NCI-H2107 treated with DMSO at 0.1 percent for 48 hours (cell line): ENCODE data around the gene CA4.

Experiments used
- DNase-seq: peaks from one replicate; lab custom pipeline; 2025; ENCODE audit not compliant: unreplicated experiment; lab: John Stamatoyannopoulos, UW

The CA4 gene

GRCh38 chr17:60129164-60129563 is 20.6 kb upstream of the CA4 start:
- DNase-seq, result no peak

DNA sequence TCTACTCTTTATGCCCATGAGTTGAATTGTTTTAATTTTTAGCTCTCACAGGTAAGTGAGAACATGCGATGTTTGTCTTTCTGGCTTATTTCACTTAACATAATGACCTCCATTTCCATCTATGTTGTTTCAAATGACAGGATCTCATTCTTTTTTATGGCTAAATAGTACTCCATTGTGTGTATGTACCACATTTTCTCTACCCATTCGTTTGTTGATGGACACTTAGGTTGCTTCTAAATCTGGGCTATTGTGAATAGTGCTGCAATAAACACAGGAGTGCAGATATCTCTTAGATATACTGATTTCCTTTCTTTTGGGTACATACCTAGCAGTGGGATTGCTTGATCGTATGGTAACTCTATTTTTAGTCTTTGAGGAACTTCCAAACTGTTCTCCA is 19.3 kb upstream of the CA4 start:
- DNase-seq, result no peak

DNA sequence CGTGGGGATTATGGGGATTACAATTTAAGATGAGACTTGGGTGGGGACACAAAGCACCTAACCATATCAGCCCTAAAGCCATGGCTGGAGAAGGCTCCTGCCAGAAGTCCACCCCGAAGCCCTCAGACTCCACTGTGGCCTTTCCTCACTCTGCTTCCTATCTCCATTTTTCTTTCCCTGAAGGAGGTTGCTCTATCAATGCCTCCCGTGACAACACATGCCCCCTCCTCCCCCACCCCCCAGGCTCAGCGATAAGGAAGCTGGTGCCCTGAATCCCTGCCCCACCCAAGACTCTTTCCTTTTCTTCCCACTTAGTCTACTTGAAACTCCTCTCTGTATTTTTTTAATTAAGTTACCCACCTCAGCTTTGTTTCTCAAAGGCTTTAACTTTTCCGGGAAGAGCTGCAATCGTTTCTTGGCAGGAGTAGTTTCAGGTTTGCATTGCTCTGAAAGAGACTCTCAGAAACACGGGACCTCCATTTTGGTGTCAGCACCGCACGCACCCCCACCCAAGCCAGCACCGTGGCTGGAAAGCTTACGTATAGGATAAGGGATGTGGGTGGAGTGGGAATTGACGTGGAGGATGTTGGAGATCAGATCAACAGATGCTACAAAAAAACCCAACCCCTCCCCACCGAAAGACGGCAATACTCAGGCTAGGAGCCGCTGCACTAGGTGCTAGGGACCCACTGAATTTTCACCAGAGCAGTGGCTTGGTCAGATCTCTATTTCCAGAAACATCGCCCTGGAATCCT is 15.2 kb upstream of the CA4 start:
- DNase-seq, result no peak

GRCh38 chr17:60135151-60135950 is 14.4 kb upstream of the CA4 start:
- DNase-seq, result no peak

DNA sequence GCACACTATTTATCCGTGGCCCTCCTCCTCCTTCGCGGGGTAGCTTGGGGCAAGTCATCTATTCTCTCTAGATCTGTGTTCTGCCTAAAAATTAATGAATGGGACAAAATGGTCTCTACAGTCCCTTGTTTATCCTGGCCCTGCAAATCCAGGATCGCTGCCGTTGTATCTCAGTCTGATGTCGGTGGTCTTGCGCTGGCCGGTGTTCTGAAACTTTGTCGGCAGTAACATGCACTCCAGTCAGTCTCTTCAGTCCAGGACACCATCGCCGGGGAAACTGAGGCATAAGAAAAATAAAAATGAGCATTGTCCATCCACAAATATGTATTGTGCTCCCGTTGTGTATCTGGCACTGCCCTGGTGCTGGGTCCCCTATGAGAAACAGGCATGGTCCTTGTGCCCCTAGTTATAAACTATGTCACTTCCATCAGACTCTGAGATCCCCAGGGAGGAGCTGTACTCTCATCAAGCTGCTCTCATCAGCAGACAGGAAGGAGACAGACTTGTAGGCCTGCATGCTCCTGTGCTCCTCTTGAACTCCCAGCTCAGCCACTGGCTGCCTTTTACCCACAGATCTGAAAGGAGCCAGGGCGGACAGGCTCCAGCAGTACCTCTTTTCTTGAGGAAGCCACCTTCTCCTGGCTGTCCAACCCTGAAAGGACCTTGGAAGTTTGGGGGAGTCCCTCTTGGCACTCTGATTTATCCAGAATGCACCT is 13.7 kb upstream of the CA4 start:
- no peak for DNase-seq

- no peak for DNase-seq
These were observed 12.0 kb upstream of the CA4 start for GRCh38 chr17:60137731-60138130.

- DNase-seq, result no peak
These were observed 10.9 kb upstream of the CA4 start for GRCh38 chr17:60138769-60139437.

DNA sequence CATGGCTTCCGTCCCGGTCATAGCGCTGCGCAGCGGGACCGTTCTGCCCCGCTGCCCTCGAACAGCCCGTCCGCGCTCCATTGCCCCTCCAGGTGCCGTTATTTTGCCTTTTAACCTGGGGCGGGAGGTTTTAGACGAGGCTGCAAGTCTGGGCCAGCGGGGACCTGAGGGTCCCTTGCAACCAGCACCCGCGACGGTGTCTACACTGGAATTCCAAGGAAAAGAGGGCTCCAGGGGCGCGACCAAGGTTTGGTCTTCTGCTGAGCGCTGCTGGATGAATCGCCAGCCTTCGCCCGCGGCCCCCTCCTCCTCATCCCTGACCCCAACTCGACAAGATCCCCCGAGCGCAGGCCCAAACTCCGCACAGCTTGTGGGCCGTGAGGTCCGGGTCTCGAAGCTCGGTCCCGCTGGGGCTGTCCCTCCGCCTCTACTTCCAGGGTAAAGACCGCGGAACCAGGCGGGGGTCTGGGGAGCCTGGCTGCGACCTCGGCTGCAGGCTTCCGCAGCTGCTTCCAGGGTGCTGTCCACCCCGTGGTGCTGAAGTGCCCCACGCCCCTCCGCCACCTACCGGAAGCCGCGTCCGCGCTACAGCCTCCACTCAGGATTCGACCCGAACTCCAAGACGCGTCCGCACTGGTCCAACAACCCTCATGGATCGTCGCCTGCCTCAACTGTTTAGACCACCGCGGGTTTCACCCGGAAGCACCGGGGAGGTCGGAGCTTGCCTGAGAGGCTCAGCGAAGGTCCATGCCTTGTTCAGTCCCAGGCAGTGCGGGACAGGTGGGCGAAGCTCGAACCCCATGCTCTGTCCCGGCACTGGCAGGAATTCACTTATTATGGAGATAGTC is 10.1 kb upstream of the CA4 start:
- DNase-seq, result no peak

DNA sequence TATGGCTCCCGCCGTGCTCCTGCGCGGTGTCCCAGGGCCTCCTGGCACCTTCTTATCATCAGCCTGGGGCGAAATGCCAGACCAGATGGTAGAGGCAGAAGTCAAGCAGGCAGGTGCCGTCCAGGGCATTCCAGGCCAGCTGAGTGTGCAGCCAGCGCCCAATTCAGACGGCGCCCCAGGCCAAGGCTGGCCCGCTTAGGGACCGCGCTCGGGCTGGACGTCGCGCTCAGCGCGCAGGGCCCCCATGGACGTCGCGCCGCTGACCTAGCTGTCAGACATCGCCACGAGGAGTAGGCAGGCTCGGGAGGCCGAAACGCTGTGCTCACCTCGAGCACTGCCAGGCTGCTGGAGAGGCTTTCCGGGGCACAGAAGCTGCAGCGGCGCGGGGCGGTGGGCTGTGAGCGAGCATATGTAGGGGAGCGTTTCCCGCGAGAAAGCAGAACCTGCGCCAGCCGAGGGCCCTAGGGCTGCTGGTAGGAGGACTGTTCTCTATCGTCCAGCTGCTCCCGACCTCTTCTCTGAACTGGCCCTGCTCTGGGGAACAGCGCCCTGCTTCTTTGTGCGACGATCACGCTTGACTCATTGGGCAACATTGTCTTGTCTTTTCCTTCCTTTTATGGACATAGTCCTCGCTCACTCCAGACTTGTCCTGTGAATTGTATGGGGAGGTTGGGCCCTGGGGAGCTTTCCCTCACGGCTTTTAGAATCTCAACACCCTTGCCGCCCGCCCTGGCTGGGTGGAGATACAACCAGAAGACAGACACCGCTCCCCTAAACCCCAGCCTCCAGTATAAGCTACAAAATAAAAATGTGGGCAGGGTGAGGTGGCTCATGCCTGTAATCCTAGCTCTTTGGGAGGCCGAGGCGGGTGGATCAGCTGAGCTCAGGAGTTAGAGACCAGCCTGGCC is 8.4 kb upstream of the CA4 start:
- DNase-seq, result no peak

DNA sequence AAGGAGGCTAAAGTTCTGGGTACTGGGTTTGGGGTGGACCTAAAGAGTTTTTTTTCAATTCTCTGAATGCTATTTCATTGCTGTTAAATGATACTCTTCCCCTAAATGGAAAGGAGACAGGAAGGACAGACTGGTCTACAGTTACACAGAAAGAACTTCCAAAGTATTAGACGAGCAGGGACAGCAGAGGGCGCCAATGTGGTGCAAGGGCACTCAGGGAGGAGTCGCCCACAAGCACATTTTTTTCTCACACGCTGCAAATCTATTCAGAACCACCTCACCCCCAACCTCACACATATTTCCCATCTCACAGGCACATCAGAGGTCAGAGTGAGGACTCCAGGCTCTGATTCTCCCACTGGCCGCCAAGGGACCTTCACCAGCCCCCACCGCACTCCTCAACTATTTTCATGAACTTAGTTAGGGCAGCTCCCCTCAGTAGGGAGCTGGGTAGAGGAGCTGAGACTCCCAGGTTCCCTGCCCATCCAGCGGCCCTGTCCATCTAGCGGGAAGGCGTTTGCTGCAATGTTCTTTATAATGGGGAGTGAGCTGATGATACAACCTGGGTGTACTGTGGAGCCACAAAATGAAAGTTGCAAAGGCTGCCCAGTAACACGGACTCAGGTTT is 6.8 kb upstream of the CA4 start:
- DNase-seq, result peak; percentile 85

GRCh38 chr17:60145006-60145935 is 4.5 kb upstream of the CA4 start:
- DNase-seq, result no peak

DNA sequence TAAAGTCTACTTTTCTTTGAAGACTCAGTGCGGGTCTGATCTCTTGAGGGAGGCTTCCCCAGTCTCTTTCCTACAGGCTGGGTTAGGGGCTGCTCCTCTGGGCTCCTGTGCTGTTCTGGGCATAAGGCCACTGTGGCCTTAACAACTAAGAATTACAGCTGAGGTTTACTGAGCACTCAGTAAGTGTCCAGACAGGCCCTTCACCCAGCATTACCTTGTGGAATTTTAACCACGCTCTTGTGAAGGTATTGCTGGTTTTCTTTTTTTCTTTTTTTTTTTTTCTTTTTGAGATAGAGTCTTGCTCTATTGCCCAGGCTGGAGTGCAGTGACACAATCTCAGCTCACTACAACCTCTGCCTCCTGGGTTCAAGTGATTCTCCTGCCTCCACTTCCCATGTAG is 3.6 kb upstream of the CA4 start:
- DNase-seq, result no peak

- no peak for DNase-seq
These were observed 2.1 kb upstream of the CA4 start for GRCh38 chr17:60147553-60148223.

DNA sequence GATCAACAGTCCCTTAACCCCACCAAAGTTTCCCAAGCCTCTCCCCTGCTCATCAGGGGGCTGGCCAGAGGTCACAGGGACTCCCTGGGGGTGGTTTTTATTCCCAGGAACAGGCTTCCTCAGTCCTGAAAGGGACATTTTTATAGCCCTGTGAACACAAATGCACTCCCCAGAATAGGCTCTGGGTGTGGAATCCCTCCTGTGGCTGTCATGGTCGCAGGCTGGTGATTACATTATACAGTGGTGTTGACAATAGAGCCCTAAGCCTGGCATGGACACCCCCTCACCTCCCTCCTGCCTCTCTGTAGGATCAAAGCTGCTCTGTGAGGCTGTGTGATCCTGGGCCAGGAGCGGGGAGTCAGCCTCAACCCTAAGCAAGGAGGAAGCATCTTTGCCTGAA is 1.4 kb upstream of the CA4 start:
- no peak for DNase-seq

- no peak for DNase-seq
These were observed 1.6 kb downstream of the CA4 start for GRCh38 chr17:60151355-60151754.

- DNase-seq, result no peak
These were observed 4.0 kb downstream of the CA4 start for GRCh38 chr17:60153606-60154390.
